Measurements from ENCODE around the gene SBNO2. TPM values are rescaled to one million over a fixed set of nuclear protein-coding genes. Genes with fewer than 3 reads are reported as not detected.

SBNO2 gene
- total RNA-seq, 1 donor from 2014 or later, result 48.8 TPM

GRCh38 chr19:1164684-1165531 lies 9.2 kb downstream of the SBNO2 start:
- no peak for DNase-seq (ENCODE audit: low read depth)
- Histone ChIP-seq H3K36me3 (ENCODE audit: control insufficient read depth, insufficient read depth, low read length) (peaks cover 3% of the 10 kb centered on the region), H3K27me3 (ENCODE audit: control insufficient read depth, insufficient read depth, low read length) (no peaks in the 10 kb centered on the region), H3K4me3 (ENCODE audit: low read depth, low read length) (no peak overlapping the region)
- no peak for TF ChIP-seq CTCF (IDR thresholded peaks at IDR 0.05; ENCODE audit: insufficient read depth, low read length, poor library complexity, severe bottlenecking)

GRCh38 chr19:1163934-1164683 lies 10.0 kb downstream of the SBNO2 start:
- H3K4me3 ChIP-seq (ENCODE audit: low read depth, low read length), result no peak overlapping the region
- DNase-seq (ENCODE audit: low read depth), result no peak
- H3K36me3 ChIP-seq (ENCODE audit: control insufficient read depth, insufficient read depth, low read length), result peaks cover 2% of the 10 kb centered on the region
- no peak for TF ChIP-seq CTCF (IDR thresholded peaks at IDR 0.05; ENCODE audit: insufficient read depth, low read length, poor library complexity, severe bottlenecking)
- H3K27me3 ChIP-seq (ENCODE audit: control insufficient read depth, insufficient read depth, low read length), result no peaks in the 10 kb centered on the region

GRCh38 chr19:1163283-1163933 lies 10.7 kb downstream of the SBNO2 start:
- TF ChIP-seq CTCF (IDR thresholded peaks at IDR 0.05; ENCODE audit: insufficient read depth, low read length, poor library complexity, severe bottlenecking), result no peak
- DNase-seq (ENCODE audit: low read depth), result no peak
- Histone ChIP-seq H3K27me3 (ENCODE audit: control insufficient read depth, insufficient read depth, low read length) (no peaks in the 10 kb centered on the region), H3K36me3 (ENCODE audit: control insufficient read depth, insufficient read depth, low read length) (peaks cover 2% of the 10 kb centered on the region), H3K4me3 (ENCODE audit: low read depth, low read length) (no peak overlapping the region)

- Histone ChIP-seq H3K36me3 (ENCODE audit: control insufficient read depth, insufficient read depth, low read length) (peaks cover 2% of the 10 kb centered on the region), H3K27me3 (ENCODE audit: control insufficient read depth, insufficient read depth, low read length) (no peaks in the 10 kb centered on the region), H3K4me3 (ENCODE audit: low read depth, low read length) (no peak overlapping the region)
- no peak for DNase-seq (ENCODE audit: low read depth)
- TF ChIP-seq CTCF (IDR thresholded peaks at IDR 0.05; ENCODE audit: insufficient read depth, low read length, poor library complexity, severe bottlenecking), result no peak
Observed at GRCh38 chr19:1162404-1163282, 11.4 kb downstream of the SBNO2 start.

- Histone ChIP-seq H3K27me3 (ENCODE audit: control insufficient read depth, insufficient read depth, low read length) (no peaks in the 10 kb centered on the region), H3K4me3 (ENCODE audit: low read depth, low read length) (no peak overlapping the region), H3K36me3 (ENCODE audit: control insufficient read depth, insufficient read depth, low read length) (peaks cover under 1% of the 10 kb centered on the region)
- DNase-seq (ENCODE audit: low read depth), result no peak
- TF ChIP-seq CTCF (IDR thresholded peaks at IDR 0.05; ENCODE audit: insufficient read depth, low read length, poor library complexity, severe bottlenecking), result no peak
Observed at GRCh38 chr19:1161716-1162115, 12.4 kb downstream of the SBNO2 start.

Data from kidney epithelial cell (primary cell).